Measurements from ENCODE around the gene AKT3. TPM values are rescaled to one million over a fixed set of nuclear protein-coding genes. Genes with fewer than 3 reads are reported as not detected.

Gene AKT3
- total RNA-seq, 1 donor from 2014 or later = 27.8 TPM

DNA sequence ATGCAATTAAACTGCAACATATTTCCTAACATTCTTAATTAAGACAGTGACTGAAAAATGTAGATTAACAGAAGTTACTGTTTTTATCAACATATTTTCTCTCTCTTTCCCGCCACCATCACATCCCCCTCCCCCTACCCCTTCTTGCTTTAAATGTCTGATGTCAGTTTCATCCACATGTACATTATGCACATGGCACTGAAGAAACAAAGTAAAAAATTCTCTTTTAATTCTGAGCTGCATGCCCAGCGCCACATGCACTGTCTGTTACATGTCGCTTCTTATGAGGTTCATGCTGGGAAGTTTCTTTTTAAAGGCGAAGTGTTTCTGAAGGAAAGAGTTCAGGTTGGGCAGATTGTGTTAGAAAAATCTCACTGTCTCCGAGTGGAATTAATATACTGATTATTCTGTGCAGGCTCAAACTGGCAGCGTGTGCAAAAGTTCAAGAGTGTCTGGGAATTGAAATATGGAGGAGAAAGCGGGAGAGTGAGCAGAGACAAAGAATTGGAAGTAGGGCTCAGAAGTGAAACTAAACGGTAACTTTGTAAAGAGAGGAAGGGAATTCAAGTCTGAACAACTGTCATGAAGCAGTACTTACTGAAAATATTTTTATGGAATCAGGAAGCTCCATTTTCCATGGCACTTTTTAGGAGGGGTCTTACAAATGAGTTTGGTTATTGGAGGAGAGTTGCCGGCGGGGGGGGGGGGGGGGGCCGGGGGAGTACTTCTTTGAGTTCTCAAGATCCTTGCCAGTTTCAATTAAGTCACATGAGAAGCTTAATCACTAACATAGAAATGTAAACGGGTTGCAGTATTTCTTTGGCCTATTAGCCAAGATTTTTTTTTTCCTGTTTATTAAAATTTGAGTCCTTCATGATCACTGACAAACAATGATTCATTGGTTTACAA lies 376.6 kb downstream of the AKT3 start:
- intact Hi-C loops (cut with micrococcal nuclease) = no loop called here

DNA sequence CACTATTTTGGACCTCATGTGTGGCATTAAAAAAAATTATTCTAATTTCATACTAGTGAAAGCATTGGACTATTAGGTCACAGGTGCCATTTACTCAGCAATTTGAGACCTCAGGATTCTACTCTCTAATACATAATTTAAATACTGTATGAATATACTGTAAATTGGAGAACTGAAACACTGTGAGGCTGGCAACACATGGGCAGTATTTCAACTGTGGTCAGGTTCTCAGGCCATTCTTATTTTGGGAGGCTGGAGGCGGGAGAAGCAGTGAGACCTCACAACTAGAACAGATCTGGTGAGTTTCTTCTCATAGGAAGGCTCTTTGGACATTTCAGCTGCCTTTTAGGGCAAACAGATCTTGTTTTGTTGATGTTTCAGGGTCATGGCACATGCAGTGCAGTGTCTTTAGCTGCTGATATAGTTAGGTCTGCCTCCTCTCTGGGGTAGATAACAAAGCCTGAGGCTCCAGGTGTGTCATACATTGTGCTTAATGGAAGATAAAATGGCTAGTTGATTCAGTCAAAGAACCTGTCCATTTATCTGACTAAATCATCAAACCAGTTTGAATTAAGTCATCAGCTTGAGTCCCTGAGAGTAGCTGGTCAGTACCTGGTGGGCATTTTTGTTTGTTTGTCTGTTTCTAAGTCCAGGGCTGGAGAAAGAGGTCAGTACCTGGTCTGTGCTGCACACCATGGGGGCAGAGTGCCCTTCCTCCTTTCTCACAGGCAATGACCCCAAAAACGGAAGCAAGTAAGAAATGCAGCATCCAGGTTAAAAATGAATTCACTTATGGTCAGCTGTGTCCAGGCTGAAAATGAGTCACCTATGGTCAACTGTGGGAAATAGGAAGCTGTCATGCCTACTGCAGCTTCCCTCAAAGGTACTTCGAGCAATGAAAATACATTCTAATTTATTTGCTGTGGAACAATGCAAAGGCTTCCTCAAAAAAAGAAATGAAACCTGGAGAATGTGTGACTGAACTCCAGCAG lies 378.0 kb downstream of the AKT3 start:
- intact Hi-C loops (cut with micrococcal nuclease) = no loop called here

DNA sequence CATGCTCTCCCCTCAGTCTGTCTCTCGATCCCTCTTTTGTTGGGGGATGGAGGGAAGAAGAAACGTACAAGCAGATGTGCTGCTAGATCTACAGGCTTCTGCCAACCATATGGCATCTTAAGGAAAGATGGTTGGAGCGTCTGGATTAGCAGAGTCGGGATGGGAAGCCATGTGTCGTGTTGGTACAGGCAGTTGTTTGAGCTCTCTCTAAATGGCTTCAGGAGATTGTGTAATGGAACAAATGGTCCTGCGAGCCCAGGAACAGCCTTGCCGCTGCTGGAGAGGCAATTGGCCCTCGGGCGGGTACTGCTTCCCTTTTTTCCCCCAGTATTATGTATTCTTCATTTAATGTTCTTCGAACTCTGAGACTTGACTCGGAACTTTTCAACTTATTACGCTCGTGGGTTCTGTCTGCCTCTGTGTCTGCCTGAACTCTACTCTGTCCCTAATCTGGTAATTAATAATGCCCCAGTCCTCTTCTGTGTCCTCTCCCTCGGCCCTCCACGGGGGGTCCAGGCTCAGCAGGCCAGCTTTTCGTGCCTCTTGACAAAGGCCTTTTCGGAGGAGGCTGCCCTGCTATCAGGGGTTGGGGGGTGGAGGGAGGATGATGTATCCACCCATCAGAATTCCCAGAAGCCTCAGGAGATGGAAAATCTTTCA lies 378.9 kb downstream of the AKT3 start:
- intact Hi-C loops (cut with micrococcal nuclease) = no loop called here

DNA sequence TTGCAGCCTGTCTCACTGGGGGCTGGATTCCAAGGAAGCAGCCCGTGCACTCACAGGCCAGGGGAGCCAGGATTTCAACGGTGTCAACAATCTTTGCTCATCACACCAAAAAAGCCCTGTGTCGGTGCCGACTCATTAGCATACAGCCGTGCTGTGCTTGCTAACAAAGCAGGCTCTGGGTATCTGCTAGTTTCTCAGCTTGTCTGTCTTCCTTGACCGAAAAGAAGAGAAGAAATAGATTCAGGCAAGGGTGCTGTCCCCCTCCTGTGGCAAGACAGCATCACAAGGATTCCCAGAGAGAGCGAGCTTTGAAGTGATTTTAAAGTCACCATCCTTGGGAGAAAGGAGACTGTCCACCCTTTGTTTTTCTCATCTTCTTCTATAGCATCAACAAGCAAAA lies 379.5 kb downstream of the AKT3 start:
- intact Hi-C loops (cut with micrococcal nuclease) = no loop called here

DNA sequence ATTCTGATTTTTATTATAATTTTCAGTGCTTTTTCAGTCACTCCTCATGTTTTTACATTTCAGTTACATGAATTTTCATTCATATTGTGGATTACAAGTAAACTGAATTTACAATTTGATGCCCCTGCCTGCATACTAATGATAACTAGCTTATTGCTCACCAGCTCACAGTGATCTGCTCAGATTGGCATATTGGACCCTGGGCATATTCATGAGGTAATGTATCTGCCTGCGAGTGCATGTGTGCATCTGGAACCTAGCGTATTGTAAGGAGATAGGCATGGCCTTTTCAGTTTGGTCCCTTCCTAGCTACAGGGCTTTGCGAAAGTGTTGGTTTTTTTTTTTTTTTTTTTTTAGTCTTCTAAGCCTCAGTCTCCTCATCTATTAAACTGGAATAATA lies 380.5 kb downstream of the AKT3 start:
- intact Hi-C loops (cut with micrococcal nuclease) = no loop called here

DNA sequence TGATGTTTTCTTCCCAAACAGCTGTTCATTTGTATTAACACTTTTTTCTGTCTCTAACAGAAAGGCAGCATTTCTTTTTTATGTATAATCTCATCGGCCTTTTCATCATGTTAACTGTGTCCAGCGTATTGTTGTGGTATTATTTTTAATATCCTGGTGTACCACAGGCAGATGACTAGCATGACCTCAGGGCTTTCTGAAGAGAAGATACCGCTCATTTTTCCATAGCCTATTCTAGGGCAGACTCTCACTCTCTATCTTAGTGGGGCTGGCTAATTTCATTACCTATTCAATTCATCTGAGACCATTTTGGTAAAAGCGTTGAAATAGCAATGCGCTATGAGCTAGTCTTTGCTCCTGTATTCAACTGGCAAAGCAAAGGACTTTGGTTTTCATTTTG lies 384.3 kb downstream of the AKT3 start:
- intact Hi-C loops (cut with micrococcal nuclease) = no loop called here

DNA sequence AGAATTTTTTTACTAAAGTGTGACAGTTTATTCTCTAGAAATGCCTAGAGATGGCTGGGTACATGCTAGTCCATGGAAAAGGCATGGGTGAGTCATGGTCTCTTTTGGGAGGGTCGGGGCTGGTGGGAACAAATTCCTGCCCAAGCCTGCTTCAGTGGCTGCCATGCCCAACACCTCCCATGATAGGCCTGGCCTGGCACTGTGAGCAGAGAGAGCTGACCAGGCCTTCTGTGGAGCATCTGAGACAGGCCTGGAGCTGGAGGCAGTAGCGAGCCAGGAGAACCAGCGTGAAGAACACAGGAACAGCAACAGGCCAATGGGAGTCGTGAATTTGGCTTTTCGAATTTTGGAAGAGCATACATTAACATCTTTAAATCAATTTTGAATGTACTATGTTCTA lies 385.0 kb downstream of the AKT3 start:
- intact Hi-C loops (cut with micrococcal nuclease) = no loop called here

DNA sequence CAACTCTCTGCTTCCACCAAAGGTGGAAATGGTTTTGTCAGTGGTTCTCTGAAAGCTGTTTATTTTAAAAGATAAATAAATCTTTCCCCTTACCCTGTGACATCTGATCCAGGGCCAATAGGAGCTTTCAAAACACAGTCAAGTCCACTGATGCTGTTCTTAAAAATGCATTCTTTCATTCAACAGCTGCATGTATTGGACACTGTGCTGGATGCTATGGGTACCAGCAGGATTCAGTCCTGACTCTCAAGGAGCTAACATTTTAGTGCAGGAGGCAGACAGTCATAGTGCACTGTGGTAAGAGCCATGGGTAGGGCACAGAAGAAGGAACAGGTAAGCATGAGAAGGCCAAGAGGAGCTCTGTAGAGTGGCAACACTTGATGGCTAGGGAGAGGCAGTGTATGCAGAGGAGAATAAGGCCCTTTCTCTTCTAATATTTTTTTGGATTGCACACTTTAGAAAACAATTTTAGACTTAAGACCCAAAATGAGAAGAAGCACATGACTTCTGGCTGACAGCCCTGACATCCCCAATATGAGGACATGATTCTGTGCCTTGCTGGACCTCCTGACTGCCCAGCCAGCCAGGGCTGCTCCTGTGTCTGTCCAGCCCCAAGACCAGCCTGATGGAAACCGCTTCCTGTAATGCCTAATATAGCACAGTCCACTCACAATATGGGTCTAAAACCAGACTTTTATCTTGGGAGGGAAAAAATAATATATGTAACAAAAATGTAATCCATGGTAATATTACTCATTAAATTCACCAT lies 386.9 kb downstream of the AKT3 start:
- intact Hi-C loops (cut with micrococcal nuclease) = no loop called here

DNA sequence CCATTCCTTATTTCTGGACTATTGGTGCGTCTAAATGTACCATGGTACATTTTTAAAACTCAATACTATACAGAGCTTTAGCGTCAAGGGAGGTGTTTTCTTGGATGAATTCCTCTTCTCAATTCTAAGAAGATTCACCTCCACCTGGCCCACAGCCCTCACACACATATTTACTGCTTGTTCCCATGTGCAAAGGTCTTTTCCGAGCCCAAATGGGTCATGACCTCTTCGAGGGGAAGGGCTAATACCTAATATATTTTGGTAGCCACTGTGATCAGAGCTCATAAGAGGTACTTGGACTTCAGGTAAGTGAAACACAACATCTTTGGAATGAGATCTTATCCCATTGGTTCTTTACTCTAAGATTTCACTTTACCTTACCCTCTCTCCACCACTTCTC lies 388.3 kb downstream of the AKT3 start:
- intact Hi-C loops (cut with micrococcal nuclease) = no loop called here

DNA sequence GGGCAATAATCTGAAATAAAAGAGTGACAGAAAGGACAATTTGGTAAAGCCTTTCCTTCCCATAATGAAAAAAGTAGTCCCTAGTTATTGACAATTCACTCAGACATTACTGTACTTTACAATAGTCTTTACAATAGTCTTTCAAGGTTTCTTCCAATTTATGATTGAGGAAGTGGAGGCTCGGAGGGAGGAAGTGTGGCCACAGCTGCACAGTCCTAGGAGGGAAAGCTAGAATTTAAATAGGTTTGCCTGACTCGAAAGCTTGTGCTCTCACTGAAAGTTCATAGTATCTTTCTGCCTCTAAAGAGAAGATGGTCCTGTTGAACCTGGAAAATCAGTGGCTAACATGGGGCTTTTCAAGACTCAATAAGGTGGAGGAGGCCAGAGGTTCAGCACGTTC lies 391.0 kb downstream of the AKT3 start:
- intact Hi-C loops (cut with micrococcal nuclease) = no loop called here

DNA sequence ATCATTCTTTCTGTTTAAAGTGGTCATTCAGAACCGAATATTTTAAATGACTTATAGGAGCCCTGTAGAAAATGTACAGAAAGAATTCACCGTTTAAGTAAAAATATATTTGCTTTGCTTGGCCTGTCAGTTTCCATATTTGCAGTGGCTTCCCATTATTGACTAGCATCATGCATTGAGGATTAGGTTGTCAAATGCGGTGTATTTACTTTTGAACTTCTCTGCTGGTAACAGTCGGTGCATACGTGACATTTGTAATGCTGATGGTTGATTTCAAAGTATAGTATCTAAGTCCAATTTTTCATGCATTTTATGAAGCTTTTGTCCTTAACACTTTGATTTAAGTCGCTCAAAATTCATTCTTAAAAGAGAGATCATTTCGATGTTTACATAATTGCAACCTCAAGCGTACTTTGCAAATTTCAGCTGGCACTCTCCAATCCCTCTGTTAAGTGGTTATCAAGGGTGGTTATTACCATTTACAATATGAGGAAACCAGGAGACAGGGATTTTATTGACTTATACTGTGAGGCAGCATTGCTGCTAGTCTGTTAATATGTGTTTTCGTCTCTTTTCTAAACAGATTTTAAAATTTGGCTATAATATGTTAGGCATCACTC lies 392.6 kb downstream of the AKT3 start:
- intact Hi-C loops (cut with micrococcal nuclease) = no loop called here

DNA sequence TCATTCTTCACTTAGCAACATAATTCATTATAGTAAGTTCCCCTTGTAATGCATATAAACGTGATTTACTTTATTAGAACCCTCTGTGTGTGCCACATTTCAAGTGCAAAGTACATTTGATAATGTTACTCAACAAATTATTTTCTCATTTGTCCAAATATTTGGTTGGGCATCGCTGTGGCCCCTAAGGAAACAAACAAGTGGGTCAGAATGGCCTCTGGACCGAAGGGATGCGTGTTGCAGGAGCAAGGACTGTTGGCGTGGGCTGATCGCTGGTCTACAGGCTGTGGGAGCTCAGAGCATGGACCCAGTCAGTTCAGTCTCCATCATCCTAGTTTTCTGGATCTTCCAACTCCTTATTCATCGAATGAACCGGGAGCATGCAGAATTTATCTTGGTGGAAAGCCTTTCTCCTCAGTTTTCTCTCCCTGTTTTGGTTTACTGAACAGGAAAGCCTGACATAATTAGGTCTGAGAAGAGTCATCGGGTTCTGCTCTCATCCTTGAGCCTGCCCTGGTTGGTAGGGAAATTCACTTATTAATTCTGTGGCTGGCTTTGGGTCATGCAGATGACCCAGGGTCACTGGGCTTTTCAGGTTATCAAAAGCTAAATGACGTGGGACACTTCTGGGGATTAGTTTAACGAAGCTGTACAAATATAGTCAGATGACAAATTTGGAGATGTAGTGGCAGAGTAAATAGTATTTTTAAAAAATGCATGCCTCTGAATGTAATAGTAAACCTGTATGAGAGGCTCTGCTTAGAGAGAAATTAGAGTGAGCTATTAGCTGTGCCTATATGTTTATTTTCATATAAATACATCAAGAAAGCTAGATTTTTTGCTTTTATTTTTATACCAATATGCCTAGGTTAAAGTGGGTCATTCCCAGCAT lies 394.0 kb downstream of the AKT3 start:
- intact Hi-C loops (cut with micrococcal nuclease) = no loop called here

DNA sequence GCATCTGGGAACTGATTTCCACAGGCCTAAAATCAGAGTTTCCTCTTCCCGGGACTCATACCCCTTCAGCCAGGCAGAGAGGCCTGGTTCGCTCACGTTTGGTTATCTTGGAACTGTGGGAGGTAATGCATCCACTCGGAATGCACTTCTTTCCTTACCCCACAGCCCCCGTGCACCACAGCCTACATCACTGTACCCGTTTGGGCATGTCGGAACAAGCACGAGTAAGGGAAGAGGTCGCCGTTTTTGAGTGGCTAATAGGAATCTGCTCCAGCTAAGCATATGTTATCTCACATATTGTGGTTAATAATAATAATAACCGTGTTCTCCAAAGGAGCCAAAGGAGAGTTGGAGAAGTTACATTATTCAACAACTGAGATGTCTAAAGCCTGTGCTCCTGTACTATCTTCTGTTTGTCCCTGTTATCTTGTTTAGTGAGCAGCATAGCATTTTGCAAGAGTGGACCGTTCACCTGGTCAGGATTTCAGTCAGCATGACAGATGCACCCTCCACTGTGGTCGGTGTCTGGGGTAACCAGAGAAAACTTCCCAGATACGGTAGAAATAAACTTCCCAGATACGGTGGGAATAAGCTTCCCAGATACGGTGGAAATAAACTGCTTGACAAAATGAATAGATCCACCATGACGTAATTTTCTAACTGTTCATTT lies 395.6 kb downstream of the AKT3 start:
- intact Hi-C loops (cut with micrococcal nuclease) = no loop called here

DNA sequence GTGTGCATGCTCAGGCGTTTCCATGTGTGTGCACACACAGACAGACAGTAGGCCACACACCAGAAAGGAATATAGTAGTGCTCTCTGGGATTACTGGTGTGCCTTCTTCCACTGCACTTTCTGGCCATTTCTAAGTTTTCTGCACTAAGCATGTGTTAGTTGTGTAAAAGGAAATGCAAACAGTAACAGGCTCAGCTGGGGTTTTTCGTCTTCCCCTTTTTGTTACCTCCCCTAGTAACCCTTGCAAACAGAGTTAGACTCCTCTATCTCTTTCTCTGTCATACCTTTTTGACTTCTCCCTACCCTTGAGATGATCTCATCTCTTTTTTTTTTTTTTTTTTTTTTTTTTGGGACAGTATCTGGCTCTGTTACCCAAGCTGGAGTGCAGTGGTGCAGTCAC lies 398.0 kb downstream of the AKT3 start:
- intact Hi-C loops (cut with micrococcal nuclease) = no loop called here

DNA sequence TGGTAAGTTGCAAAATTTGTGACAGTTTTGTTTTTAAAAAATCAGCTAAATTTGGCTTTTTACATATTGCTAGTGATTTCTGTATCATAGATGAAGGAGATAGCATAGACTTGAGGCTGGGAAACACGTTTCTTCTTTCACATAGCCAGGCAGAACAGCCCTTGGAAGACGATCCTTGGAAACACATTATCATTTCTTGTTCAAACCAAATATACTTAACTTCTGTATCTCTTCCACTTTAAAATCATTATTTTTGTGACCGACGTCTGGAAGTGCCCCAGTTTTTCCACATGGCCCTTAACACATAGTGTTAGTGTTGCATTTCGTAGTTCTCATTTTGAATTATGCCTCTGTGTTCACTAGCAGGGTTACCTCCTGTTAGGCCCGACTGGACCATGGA lies 400.7 kb downstream of the AKT3 start:
- intact Hi-C loops (cut with micrococcal nuclease) = no loop called here

DNA sequence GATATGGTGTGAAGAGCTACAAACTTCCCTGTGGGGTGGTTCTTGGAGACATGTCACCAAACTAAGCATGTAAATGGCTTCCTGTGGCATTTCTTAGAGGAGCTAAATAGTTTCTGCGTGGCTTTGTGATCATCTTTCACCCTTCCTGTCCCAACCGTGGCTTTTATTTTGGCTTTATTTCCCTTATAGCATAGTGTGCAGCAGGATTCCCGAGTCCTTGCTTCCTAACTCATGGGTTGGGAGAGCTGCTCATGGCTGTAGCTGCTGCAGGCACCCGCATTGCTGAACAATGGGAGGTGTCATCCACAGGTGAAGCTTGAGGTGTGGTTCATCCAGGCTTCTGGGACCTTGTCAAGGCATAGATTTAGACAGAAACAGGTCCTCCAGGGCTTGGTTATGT lies 402.2 kb downstream of the AKT3 start:
- intact Hi-C loops (cut with micrococcal nuclease) = no loop called here

DNA sequence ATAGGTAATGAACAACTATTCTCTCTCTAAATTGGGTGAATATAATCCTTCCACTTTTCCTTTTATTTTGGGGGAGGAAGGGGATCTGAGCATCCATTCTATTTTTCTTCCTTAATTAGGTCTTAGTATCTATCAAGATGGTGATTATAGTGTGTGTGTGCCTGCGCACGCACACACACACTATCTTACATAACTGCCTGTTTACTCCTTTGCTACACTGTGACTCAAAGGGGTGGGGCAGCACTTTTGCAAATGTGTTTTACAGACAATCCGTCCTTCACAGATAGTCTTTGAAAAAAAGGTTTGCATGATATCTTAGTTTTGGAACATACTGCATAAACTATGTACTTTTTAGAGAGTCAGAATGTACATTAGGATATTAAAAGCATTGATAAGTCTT lies 402.7 kb downstream of the AKT3 start:
- intact Hi-C loops (cut with micrococcal nuclease) = no loop called here

DNA sequence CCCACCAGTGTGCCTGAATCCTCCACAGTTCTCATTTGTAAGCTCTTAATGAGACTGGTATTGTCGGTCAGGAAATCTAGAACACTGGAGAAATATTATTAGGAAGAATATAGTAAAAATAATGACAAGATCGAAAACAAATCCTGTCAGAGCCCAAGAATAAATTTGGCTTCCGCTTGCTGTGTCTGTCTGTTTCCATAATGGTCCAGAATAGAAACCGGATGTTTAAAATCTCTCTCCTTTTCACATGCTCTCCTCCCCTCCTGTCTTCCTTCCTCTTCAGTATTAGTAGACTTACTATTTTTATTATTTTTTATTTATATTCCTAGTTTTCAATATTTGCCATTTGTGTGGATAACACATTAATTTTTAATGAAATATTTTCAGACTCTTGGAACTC lies 406.5 kb downstream of the AKT3 start:
- intact Hi-C loops (cut with micrococcal nuclease) = no loop called here

DNA sequence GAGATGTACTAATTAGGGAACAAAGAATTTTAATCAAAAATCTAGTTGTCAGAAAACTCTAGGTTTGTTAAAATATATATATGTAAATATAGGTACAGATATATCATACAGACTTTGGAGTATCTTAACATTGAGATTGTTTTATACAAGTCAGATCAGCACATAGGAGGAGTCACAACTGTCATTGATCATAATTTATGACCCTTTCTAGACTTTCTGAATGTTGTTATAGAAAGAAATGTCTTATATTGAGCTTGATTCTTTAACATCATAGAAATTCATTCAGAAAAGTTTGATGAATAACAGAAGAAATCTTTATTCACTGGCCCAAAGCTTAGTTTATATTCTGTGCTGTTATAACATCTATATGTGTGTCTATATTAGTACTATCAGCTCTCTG lies 408.4 kb downstream of the AKT3 start:
- intact Hi-C loops (cut with micrococcal nuclease) = no loop called here

Measured in T-helper 1 cell treated with Interleukin-12 subunit alpha and Interleukin-12 subunit beta and Interleukin-4 antibody, amounts not matched to agents 30 ng/mL and 1 ng/mL, for 36 hours (primary cell).